ENCODE results near the gene EIF2D. TPM values are rescaled to one million over a fixed set of nuclear protein-coding genes. Genes with fewer than 3 reads are reported as not detected.

EIF2D gene
- total and polyA plus RNA-seq, 2 of the 4 experiments (the other 2 are of a cell fraction) = 64.3 to 69.4 TPM

GRCh38 chr1:206634365-206635079, 22.3 kb upstream of the EIF2D start:
- ATAC-seq (ENCODE audit: low read depth) = peak; percentile 40
- dilution Hi-C loops (cut with HindIII; ENCODE audit: low sequenced_read_pairs, unreplicated experiment) (no loop called here), intact Hi-C loops (cut with micrococcal nuclease) (loop anchor here (1.0 to 10.0 kb wide), 6 partner anchors 30 to 350 kb away; no protein-coding TSS in a partner anchor), in situ Hi-C loops (cut with MboI; ENCODE audit: low sequenced_read_pairs) (no loop called here)
- peak overlapping the region; percentile 49 for H3K56ac ChIP-seq (ENCODE audit: extremely low read depth, insufficient read depth, low read length)
- H3K79me1 ChIP-seq (ENCODE audit: low read depth in 1 of 2, low read length in 2 of 2) = peaks cover 0 to 23% of the 10 kb centered on the region in 2 experiments; a peak in 3 of 4 replicates
- no peak overlapping the region for H2BK20ac ChIP-seq (ENCODE audit: low read depth, low read length)
- H3K23ac ChIP-seq (ENCODE audit: low read depth, low read length) = peak overlapping the region; percentile 91
- H3K4me3 ChIP-seq (ENCODE audit: insufficient read depth, low read depth, low read length) = no peak overlapping the region
- H4K8ac ChIP-seq (ENCODE audit: low read depth in 2 of 2, low read length in 2 of 2) = peak overlapping the region; percentile 73 to 91
- H2AFZ ChIP-seq (replicated peaks; ENCODE audit: low read length, poor library complexity) = peak overlapping the region; percentile 95
- H4K20me1 ChIP-seq (ENCODE audit: insufficient read depth, low read length) = no peaks in the 10 kb centered on the region
- 0 out of 2 replicates have a peak overlapping the region, but pooled peaks have one; percentile 76 for H3K14ac ChIP-seq (replicated peaks; ENCODE audit: low read depth, low read length)
- peak overlapping the region; percentile 89 for H3K4ac ChIP-seq (ENCODE audit: low read depth, low read length)
- H2BK120ac ChIP-seq (ENCODE audit: low read depth, low read length) = peak overlapping the region; percentile 70; the same call in 1 of the 2 replicates
- no peak overlapping the region for H3K27ac ChIP-seq (ENCODE audit: insufficient read depth, low read length)
- CTCF ChIA-PET = interaction anchor here (0.9 to 4.1 kb wide), 5 partner anchors 23 to 278 kb away, joined by 3 to 37 read pairs (median 6); no protein-coding TSS in a partner anchor
- no peaks in the 10 kb centered on the region; the same call in 1 of the 2 replicates for H3K27me3 ChIP-seq (ENCODE audit: control insufficient read depth, insufficient read depth, low read length)
- WGBS, 2 experiments (ENCODE audit: extremely low coverage in 2 of 2, insufficient read length in 1 of 2) = 43% methylated on average over 9 of the region's 26 CpGs; no CpG with 5 or more reads in 1 of the 2 experiments
- no peaks in the 10 kb centered on the region for H3K9me3 ChIP-seq (ENCODE audit: control insufficient read depth, insufficient read depth, low read length)
- H3K4me2 ChIP-seq (ENCODE audit: low read depth, low read length) = peak overlapping the region; percentile 85
- peak overlapping the region; percentile 27; the same call in 1 of the 2 replicates for H4K5ac ChIP-seq (ENCODE audit: low read depth, low read length)
- no TSS peak for BruUV-seq (replicated peaks)
- H3K4me1 ChIP-seq (ENCODE audit: control insufficient read depth, insufficient read depth, low read length) = peaks cover 8% of the 10 kb centered on the region
- peak; percentile 88 for DNase-seq
- H3K36me3 ChIP-seq (ENCODE audit: control insufficient read depth, insufficient read depth, low read length) = no peaks in the 10 kb centered on the region
- peak overlapping the region; percentile 77 for H2BK5ac ChIP-seq (ENCODE audit: low read depth, low read length, poor library complexity, severe bottlenecking)
- 0 out of 2 replicates have a peak, but pooled peaks cover 3% of the 10 kb centered on the region for H3K9me1 ChIP-seq (ENCODE audit: insufficient read depth, low read length)
- H2AK5ac ChIP-seq (ENCODE audit: low read depth, low read length) = peak overlapping the region; percentile 27; the same call in 1 of the 2 replicates
- H3K9ac ChIP-seq (ENCODE audit: low read depth, low read length) = 0 out of 2 replicates have a peak overlapping the region, but pooled peaks have one; percentile 56
- H3K18ac ChIP-seq (ENCODE audit: low read depth, low read length) = no peak overlapping the region
- POLR2A ChIA-PET (ENCODE audit: unreplicated experiment) = interaction anchor here (1.5 kb wide), 1 partner anchor 30 kb away, joined by 4 read pairs; no protein-coding TSS in a partner anchor
- H2BK15ac ChIP-seq (ENCODE audit: low read depth, low read length) = peak overlapping the region; percentile 77; the same call in 1 of the 3 replicates
- peak overlapping the region; percentile 86 for H2AK9ac ChIP-seq (replicated peaks; ENCODE audit: low read depth, low read length, poor library complexity)
- H4K91ac ChIP-seq (ENCODE audit: insufficient read depth, low read depth, low read length) = peak overlapping the region; percentile 75
- TF ChIP-seq FOS (IDR thresholded peaks at IDR 0.05; ENCODE audit: low read depth, low read length) (no peak), BHLHE40 (IDR thresholded peaks at IDR 0.05; ENCODE audit: low read depth, low read length) (no peak), SMC3 (IDR thresholded peaks at IDR 0.05; ENCODE audit: low read depth, low read length) (peak; percentile 79), MAZ (IDR thresholded peaks at IDR 0.05; ENCODE audit: borderline replicate concordance, low read depth, low read length) (no peak), CHD1 (IDR thresholded peaks at IDR 0.05; ENCODE audit: low read depth, low read length) (no peak), MXI1 (IDR thresholded peaks at IDR 0.05; ENCODE audit: borderline replicate concordance, low read depth, low read length) (peak; percentile 50; the same call in 1 of the 2 replicates), RAD21 (IDR thresholded peaks at IDR 0.05; ENCODE audit: low read length) (peak; percentile 74), CEBPB (IDR thresholded peaks at IDR 0.05; ENCODE audit: low read depth, low read length) (no peak), RFX5 (IDR thresholded peaks at IDR 0.05; ENCODE audit: low read depth, low read length) (no peak), POLR2A (IDR thresholded peaks at IDR 0.05; ENCODE audit: low read depth, low read length) (no peak), NFE2L2 (IDR thresholded peaks at IDR 0.05; ENCODE audit: low read depth, low read length) (no peak), MAFK (IDR thresholded peaks at IDR 0.05; ENCODE audit: low read depth, low read length) (no peak), RCOR1 (IDR thresholded peaks at IDR 0.05; ENCODE audit: insufficient replicate concordance, low read length) (no peak), ELK1 (IDR thresholded peaks at IDR 0.05; ENCODE audit: borderline replicate concordance, low read depth, low read length) (no peak), USF2 (IDR thresholded peaks at IDR 0.05; ENCODE audit: low read depth, low read length) (no peak)
